AG04450 (cell line): Measurements from ENCODE around the gene CUEDC2. TPM values are rescaled to one million over a fixed set of nuclear protein-coding genes. Genes with fewer than 3 reads are reported as not detected.

Experiments used
- CTCF ChIA-PET: fragments of 300-600, 350-600 bp; formaldehyde crosslinking; extraction: SDS; loops from one replicate; lab custom pipeline; 2022; ENCODE audit warnings: antibody characterized with exemption, inconsistent platforms; lab: Charles Lee
- POLR2A ChIA-PET: fragments of 350-600 bp; formaldehyde crosslinking; extraction: SDS; loops from one replicate; lab custom pipeline; 2021; ENCODE audit warnings: antibody characterized with exemption, inconsistent platforms; lab: Yijun Ruan, JAX
- DNase-seq: peaks from one replicate; pipeline ENCODE4 v3.0.0-alpha.2; 2011; ENCODE audit warnings: low read depth, low spot score
- H3K27ac ChIP-seq: one replicate; pipeline ENCODE4 v1.5.1; 2012; ENCODE audit warnings: low read depth, low read length, control low read depth
- H3K27me3 ChIP-seq: one replicate; pipeline ENCODE4 v1.6.0; 2012; ENCODE audit warnings: low read length; ENCODE audit not compliant: control insufficient read depth, insufficient read depth
- H3K4me3 ChIP-seq: 2 replicates; pipeline ENCODE4 v1.5.1; 2011; ENCODE audit warnings: mild to moderate bottlenecking, low read depth, low read length, control low read depth
- H3K9me3 ChIP-seq: 2 replicates; pipeline ENCODE4 v1.5.1; 2012; ENCODE audit warnings: low read length; ENCODE audit not compliant: control insufficient read depth, insufficient read depth
- CTCF ChIP-seq: IDR thresholded peaks from 2 replicates; pipeline ENCODE4 v1.5.1; 2011; ENCODE audit warnings: low read depth, low read length, control low read depth, inconsistent platforms
- polyA plus RNA-seq: library from polyadenylated mRNA; depleted of rRNA; stranded (reverse); fragments of >200 nt; gene quantifications from 2 replicates; pipeline ENCODE4 v1.2.3, GENCODE V29; 2011

The CUEDC2 gene
- polyA plus RNA-seq, 1 experiment: 61.1 TPM

- Histone ChIP-seq H3K9me3 (no peaks in the 10 kb centered on the region; the same call in 1 of the 2 replicates), H3K27ac (no peak overlapping the region), H3K4me3 (no peak overlapping the region), H3K27me3 (peaks cover 14% of the 10 kb centered on the region)
- no peak for DNase-seq
- POLR2A ChIA-PET: interaction anchor here (0.7 kb wide), 1 partner anchor 10 kb away, joined by 3 read pairs; no protein-coding TSS in a partner anchor
- no peak for TF ChIP-seq CTCF
- CTCF ChIA-PET: no interaction called here
These were observed 25.6 kb downstream of the CUEDC2 start for GRCh38 chr10:102406815-102407214.

GRCh38 chr10:102405632-102406031 lies 26.7 kb downstream of the CUEDC2 start:
- POLR2A ChIA-PET: no interaction called here
- H3K27me3 ChIP-seq: peaks cover 7% of the 10 kb centered on the region
- no peak for TF ChIP-seq CTCF
- CTCF ChIA-PET: interaction anchor here (1.1 kb wide), 1 partner anchor 17 kb away, joined by 3 read pairs; no protein-coding TSS in a partner anchor
- no peak for DNase-seq
- no peak overlapping the region for H3K27ac ChIP-seq
- H3K4me3 ChIP-seq: no peak overlapping the region
- H3K9me3 ChIP-seq: no peaks in the 10 kb centered on the region; the same call in 1 of the 2 replicates

GRCh38 chr10:102405108-102405571 lies 27.2 kb downstream of the CUEDC2 start:
- POLR2A ChIA-PET: no interaction called here
- CTCF ChIA-PET: interaction anchor here (0.6 to 1.0 kb wide), 2 partner anchors 9 to 236 kb away, joined by 3 read pairs; no protein-coding TSS in a partner anchor
- H3K9me3 ChIP-seq: no peaks in the 10 kb centered on the region; the same call in 1 of the 2 replicates
- TF ChIP-seq CTCF: no peak
- H3K4me3 ChIP-seq: no peak overlapping the region
- H3K27ac ChIP-seq: no peak overlapping the region
- H3K27me3 ChIP-seq: peaks cover 3% of the 10 kb centered on the region
- DNase-seq: no peak

GRCh38 chr10:102404361-102405107 lies 27.8 kb downstream of the CUEDC2 start:
- CTCF ChIA-PET: interaction anchor here (0.6 to 1.8 kb wide), 6 partner anchors 8 to 235 kb away, joined by 3 to 9 read pairs (median 4); no protein-coding TSS in a partner anchor

More at GRCh38 chr10:102404361-102405107, 27.8 kb downstream of the CUEDC2 start:
- H3K4me3 ChIP-seq: no peak overlapping the region
- no peaks in the 10 kb centered on the region; the same call in 1 of the 2 replicates for H3K9me3 ChIP-seq
- POLR2A ChIA-PET: interaction anchor here (0.7 to 1.3 kb wide), 4 partner anchors 16 to 48 kb away, joined by 3 to 10 read pairs (median 6); partner anchors contain the start of gene FBXL15
- no peak overlapping the region for H3K27ac ChIP-seq
- no peak for TF ChIP-seq CTCF
- peaks cover 3% of the 10 kb centered on the region for H3K27me3 ChIP-seq
- DNase-seq: no peak
